ENCODE measurements around the gene RTL1.

RTL1 gene

GRCh38 chr14:100839681-100840111, 63.8 kb downstream of the RTL1 start:
- H3K27me3 ChIP-seq (ENCODE audit: low read depth, low read length), result no peaks in the 10 kb centered on the region; the same call in 1 of the 2 replicates
- H3K4me1 ChIP-seq (ENCODE audit: low read length), result 0 out of 2 replicates have a peak, but pooled peaks cover 3% of the 10 kb centered on the region
- no peaks in the 10 kb centered on the region for H3K79me2 ChIP-seq (ENCODE audit: low read length)
- H3K36me3 ChIP-seq (replicated peaks; ENCODE audit: low read depth, low read length), result no peaks in the 10 kb centered on the region
- TF ChIP-seq CTCF (IDR thresholded peaks at IDR 0.05; ENCODE audit: low read depth, low read length) (no peak), EZH2phosphoT487 (IDR thresholded peaks at IDR 0.05; ENCODE audit: low read depth) (no peak)
- no peak overlapping the region for H3K4me3 ChIP-seq (ENCODE audit: low read length)
- H3K9ac ChIP-seq (ENCODE audit: low read length), result no peak overlapping the region
- no peaks in the 10 kb centered on the region for H3K9me3 ChIP-seq (ENCODE audit: insufficient read depth, low read length)
- H3K27ac ChIP-seq (ENCODE audit: low read length), result no peak overlapping the region
- H4K20me1 ChIP-seq (ENCODE audit: insufficient read depth, low read length), result no peaks in the 10 kb centered on the region
- H2AFZ ChIP-seq (ENCODE audit: low read depth, low read length), result no peak overlapping the region
- H3K4me2 ChIP-seq (ENCODE audit: low read length), result no peak overlapping the region

GRCh38 chr14:100839315-100839585, 64.3 kb downstream of the RTL1 start:
- Histone ChIP-seq H3K9me3 (ENCODE audit: insufficient read depth, low read length) (no peaks in the 10 kb centered on the region), H4K20me1 (ENCODE audit: insufficient read depth, low read length) (no peaks in the 10 kb centered on the region), H3K27me3 (ENCODE audit: low read depth, low read length) (no peaks in the 10 kb centered on the region; the same call in 1 of the 2 replicates), H3K9ac (ENCODE audit: low read length) (no peak overlapping the region), H3K36me3 (replicated peaks; ENCODE audit: low read depth, low read length) (no peaks in the 10 kb centered on the region), H3K4me3 (ENCODE audit: low read length) (no peak overlapping the region), H2AFZ (ENCODE audit: low read depth, low read length) (no peak overlapping the region), H3K79me2 (ENCODE audit: low read length) (no peaks in the 10 kb centered on the region), H3K4me2 (ENCODE audit: low read length) (no peak overlapping the region), H3K27ac (ENCODE audit: low read length) (no peak overlapping the region), H3K4me1 (ENCODE audit: low read length) (0 out of 2 replicates have a peak, but pooled peaks cover 3% of the 10 kb centered on the region)
- no peak for TF ChIP-seq EZH2phosphoT487 (IDR thresholded peaks at IDR 0.05; ENCODE audit: low read depth)
- TF ChIP-seq CTCF (IDR thresholded peaks at IDR 0.05; ENCODE audit: low read depth, low read length), result no peak

DNA sequence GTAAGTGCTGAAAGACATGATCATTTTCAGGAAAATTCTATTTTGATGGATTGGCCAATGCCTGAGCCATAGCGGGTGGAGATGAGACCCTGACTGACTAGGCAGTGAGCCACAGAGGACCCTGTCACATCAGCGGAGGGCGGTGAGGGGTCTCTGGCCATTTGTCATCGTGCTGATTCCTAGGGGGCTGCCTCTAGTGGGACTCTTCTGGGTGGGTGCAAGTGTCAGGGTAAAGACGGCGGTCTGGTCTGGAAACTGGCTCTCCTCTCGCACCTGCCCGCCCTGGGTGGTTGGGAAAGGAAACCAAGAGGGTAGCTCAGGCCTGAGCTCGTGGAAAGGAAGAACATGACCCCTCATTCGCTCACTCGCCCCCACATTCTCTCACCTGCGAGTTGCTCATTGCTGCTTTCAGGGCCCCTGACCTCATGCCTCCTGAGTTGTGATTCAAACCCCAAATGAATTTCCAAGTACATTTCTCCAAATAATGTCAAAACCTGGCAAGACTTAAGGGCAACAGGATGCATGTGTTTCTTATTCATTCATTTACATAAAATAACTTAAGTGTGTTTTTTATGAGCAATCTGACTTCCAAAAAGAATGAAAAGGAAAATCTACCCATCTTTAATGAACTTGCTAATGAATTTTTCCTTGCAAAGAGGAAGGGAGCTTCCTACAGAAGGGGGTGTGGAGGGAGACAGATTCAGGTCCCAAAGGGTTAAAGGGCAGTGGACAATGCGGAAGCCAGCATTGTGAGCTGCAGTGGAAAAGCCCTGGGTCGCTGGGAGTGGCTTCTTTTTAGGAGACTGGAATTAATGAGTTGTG, 64.8 kb downstream of the RTL1 start:
- no peaks in the 10 kb centered on the region for H3K36me3 ChIP-seq (replicated peaks; ENCODE audit: low read depth, low read length)
- no peak overlapping the region for H3K4me2 ChIP-seq (ENCODE audit: low read length)

More for the DNA sequence above, 64.8 kb downstream of the RTL1 start:
- Histone ChIP-seq H2AFZ (ENCODE audit: low read depth, low read length) (no peak overlapping the region), H3K27ac (ENCODE audit: low read length) (no peak overlapping the region), H3K79me2 (ENCODE audit: low read length) (no peaks in the 10 kb centered on the region), H3K27me3 (ENCODE audit: low read depth, low read length) (no peaks in the 10 kb centered on the region; the same call in 1 of the 2 replicates), H3K4me1 (ENCODE audit: low read length) (no peaks in the 10 kb centered on the region), H3K4me3 (ENCODE audit: low read length) (no peak overlapping the region), H3K9me3 (ENCODE audit: insufficient read depth, low read length) (no peaks in the 10 kb centered on the region), H4K20me1 (ENCODE audit: insufficient read depth, low read length) (no peaks in the 10 kb centered on the region), H3K9ac (ENCODE audit: low read length) (no peak overlapping the region)
- no peak for TF ChIP-seq CTCF (IDR thresholded peaks at IDR 0.05; ENCODE audit: low read depth, low read length)
- TF ChIP-seq EZH2phosphoT487 (IDR thresholded peaks at IDR 0.05; ENCODE audit: low read depth), result no peak
